T1000 (cell line): ENCODE results near the gene CROCC2.

Source experiments
- DNase-seq: peaks from one replicate; lab custom pipeline; 2025; ENCODE audit warnings: mixed read lengths; lab: John Stamatoyannopoulos, UW

Gene CROCC2

GRCh38 chr2:240906141-240906910 is at the start of gene CROCC2:
Gene CROCC2, plus strand, starts transcription at chr2:240906336. Its CDS starts 178 bp downstream, at chr2:240906514.
- no peak for DNase-seq

- DNase-seq = no peak
Measured at GRCh38 chr2:240857039-240858008, 48.8 kb upstream of the CROCC2 start.

GRCh38 chr2:240858321-240858720 is 47.8 kb upstream of the CROCC2 start:
- DNase-seq = no peak

GRCh38 chr2:240858871-240859270 is 47.3 kb upstream of the CROCC2 start:
- DNase-seq = no peak

- no peak for DNase-seq
Measured at GRCh38 chr2:240861547-240861946, 44.6 kb upstream of the CROCC2 start.

GRCh38 chr2:240864475-240864874 is 41.7 kb upstream of the CROCC2 start:
- DNase-seq = no peak

GRCh38 chr2:240865391-240865790 is 40.7 kb upstream of the CROCC2 start:
- no peak for DNase-seq

GRCh38 chr2:240868286-240869108 is 37.6 kb upstream of the CROCC2 start, which contains the start of gene AGXT:
Gene AGXT, plus strand, starts transcription at chr2:240868824. Its CDS starts 42 bp downstream, at chr2:240868866.
- DNase-seq = no peak

- DNase-seq = no peak
Measured at GRCh38 chr2:240869109-240869955, 36.8 kb upstream of the CROCC2 start.

GRCh38 chr2:240869956-240870875 is 35.9 kb upstream of the CROCC2 start:
- no peak for DNase-seq

GRCh38 chr2:240871071-240871958 is 34.8 kb upstream of the CROCC2 start:
- DNase-seq = no peak

GRCh38 chr2:240872317-240873097 is 33.6 kb upstream of the CROCC2 start:
- no peak for DNase-seq

GRCh38 chr2:240873098-240873788 is 32.9 kb upstream of the CROCC2 start:
- no peak for DNase-seq

- DNase-seq = no peak
Measured at GRCh38 chr2:240873805-240874714, 32.1 kb upstream of the CROCC2 start.

- no peak for DNase-seq
Measured at GRCh38 chr2:240874715-240875227, 31.4 kb upstream of the CROCC2 start.
